ENCODE measurements around the gene TBX21. TPM values are rescaled to one million over a fixed set of nuclear protein-coding genes. Genes with fewer than 3 reads are reported as not detected.

The TBX21 gene
- total RNA-seq, 2 experiments from 2014 or later: 57.7 to 58.2 TPM

- peak overlapping the region; percentile 90 for H3K27ac Mint-ChIP-seq
- no peaks in the 10 kb centered on the region for H3K9me3 Mint-ChIP-seq
- DNase-seq: peak; percentile 12
- intact Hi-C loops (cut with micrococcal nuclease): no loop called here
- H3K36me3 Mint-ChIP-seq: peaks cover 1% of the 10 kb centered on the region
- CTCF ChIA-PET: interaction anchor here (0.7 to 1.2 kb wide), 7 partner anchors 28 to 600 kb away, joined by 3 to 5 read pairs (median 4); partner anchors contain the start of genes LRRC46, MRPL10 and TBX21
- no peaks in the 10 kb centered on the region for H3K27me3 Mint-ChIP-seq
- H3K4me1 Mint-ChIP-seq (ENCODE audit: low read depth): peaks cover 45% of the 10 kb centered on the region
- peak overlapping the region; percentile 83 for H3K4me3 Mint-ChIP-seq
- POLR2A ChIA-PET: interaction anchor here (0.6 to 1.7 kb wide), 7 partner anchors 11 to 117 kb away, joined by 3 to 9 read pairs (median 4); partner anchors contain the start of gene TBX21
Observed at GRCh38 chr17:47692895-47693730, 39.9 kb upstream of the TBX21 start.

GRCh38 chr17:47693731-47694580 is 39.1 kb upstream of the TBX21 start, which contains the start of gene TBKBP1:
Gene TBKBP1 (plus strand): TSS chr17:47694161. CDS start chr17:47696113, 1,952 bp downstream.
- Mint-ChIP-seq H3K27ac (peak within 1 kb of the TSS; percentile 90), H3K4me3 (peak within 1 kb of the TSS; percentile 83), H3K27me3 (no peaks in the 10 kb centered on the region), H3K36me3 (peaks cover 4% of the 10 kb centered on the region), H3K9me3 (no peaks in the 10 kb centered on the region), H3K4me1 (ENCODE audit: low read depth) (peaks cover 50% of the 10 kb centered on the region)
- peak; percentile 63 for DNase-seq
- ChIA-PET POLR2A (interaction anchor here (0.7 to 1.8 kb wide), 7 partner anchors 10 to 116 kb away, joined by 3 to 9 read pairs (median 4); partner anchors contain the start of gene TBX21), CTCF (interaction anchor here (0.7 to 1.7 kb wide), 5 partner anchors 24 to 601 kb away, joined by 3 to 6 read pairs (median 3); partner anchors contain the start of gene TBX21)
- intact Hi-C loops (cut with micrococcal nuclease): loop anchor here (1.0 to 2.0 kb wide), 2 partner anchors 27 to 45 kb away; partner anchors contain the start of gene KPNB1

GRCh38 chr17:47694581-47695428 is 38.2 kb upstream of the TBX21 start:
- peak; percentile 68 for DNase-seq
- Mint-ChIP-seq H3K4me3 (peak overlapping the region; percentile 70), H3K27me3 (no peaks in the 10 kb centered on the region), H3K27ac (peak overlapping the region; percentile 77), H3K4me1 (ENCODE audit: low read depth) (peaks cover 57% of the 10 kb centered on the region), H3K9me3 (no peaks in the 10 kb centered on the region), H3K36me3 (peaks cover 7% of the 10 kb centered on the region)
- CTCF ChIA-PET: interaction anchor here (0.8 to 1.7 kb wide), 4 partner anchors 23 to 95 kb away, joined by 3 to 6 read pairs (median 3); partner anchors contain the start of gene TBX21
- POLR2A ChIA-PET: interaction anchor here (1.0 to 1.8 kb wide), 5 partner anchors 9 to 115 kb away, joined by 4 to 9 read pairs (median 4); partner anchors contain the start of gene TBX21
- intact Hi-C loops (cut with micrococcal nuclease): loop anchor here (1.0 to 5.0 kb wide), 4 partner anchors 26 to 107 kb away; partner anchors contain the start of gene KPNB1

- intact Hi-C loops (cut with micrococcal nuclease): loop anchor here (2.0 to 5.0 kb wide), 3 partner anchors 33 to 107 kb away; partner anchors contain the start of gene KPNB1
- no peaks in the 10 kb centered on the region for H3K27me3 Mint-ChIP-seq
- H3K4me1 Mint-ChIP-seq (ENCODE audit: low read depth): peaks cover 54% of the 10 kb centered on the region
- peak overlapping the region; percentile 77 for H3K27ac Mint-ChIP-seq
- ChIA-PET CTCF (interaction anchor here (1.7 to 6.8 kb wide), 4 partner anchors 11 to 40 kb away, joined by 6 to 175 read pairs (median 15); partner anchors contain the start of gene TBX21), POLR2A (interaction anchor here (1.0 to 1.8 kb wide), 6 partner anchors 8 to 40 kb away, joined by 3 to 9 read pairs (median 5); partner anchors contain the start of gene TBX21)
- H3K4me3 Mint-ChIP-seq: peak overlapping the region; percentile 70
- peaks cover 7% of the 10 kb centered on the region for H3K36me3 Mint-ChIP-seq
- no peak for DNase-seq
- no peaks in the 10 kb centered on the region for H3K9me3 Mint-ChIP-seq
Observed at GRCh38 chr17:47695429-47696376, 37.3 kb upstream of the TBX21 start.

- no peaks in the 10 kb centered on the region for H3K27me3 Mint-ChIP-seq
- peak overlapping the region; percentile 25 for H3K4me3 Mint-ChIP-seq
- H3K36me3 Mint-ChIP-seq: peaks cover 7% of the 10 kb centered on the region
- POLR2A ChIA-PET: interaction anchor here (0.7 to 1.8 kb wide), 5 partner anchors 9 to 43 kb away, joined by 3 to 7 read pairs (median 3); partner anchors contain the start of gene TBX21
- H3K4me1 Mint-ChIP-seq (ENCODE audit: low read depth): peaks cover 58% of the 10 kb centered on the region
- intact Hi-C loops (cut with micrococcal nuclease): loop anchor here (5.0 kb wide), 2 partner anchors 35 to 105 kb away; no protein-coding TSS in a partner anchor
- CTCF ChIA-PET: interaction anchor here (0.9 to 6.8 kb wide), 17 partner anchors 9 to 105 kb away, joined by 3 to 175 read pairs (median 7); partner anchors contain the start of gene TBX21
- H3K9me3 Mint-ChIP-seq: no peaks in the 10 kb centered on the region
- H3K27ac Mint-ChIP-seq: peak overlapping the region; percentile 18
- DNase-seq: peak; percentile 11
Observed at GRCh38 chr17:47696717-47697642, 36.1 kb upstream of the TBX21 start.

- ChIA-PET CTCF (interaction anchor here (0.6 to 6.8 kb wide), 21 partner anchors 9 to 104 kb away, joined by 3 to 175 read pairs (median 7); partner anchors contain the start of gene TBX21), POLR2A (interaction anchor here (1.1 to 11.0 kb wide), 3 partner anchors 8 to 44 kb away, joined by 3 to 111 read pairs (median 6); no protein-coding TSS in a partner anchor)
- DNase-seq: peak; percentile 6
- peaks cover 56% of the 10 kb centered on the region for H3K4me1 Mint-ChIP-seq (ENCODE audit: low read depth)
- H3K27me3 Mint-ChIP-seq: no peaks in the 10 kb centered on the region
- intact Hi-C loops (cut with micrococcal nuclease): loop anchor here (5.0 kb wide), 2 partner anchors 36 to 104 kb away; no protein-coding TSS in a partner anchor
- H3K27ac Mint-ChIP-seq: peak overlapping the region; percentile 50
- H3K4me3 Mint-ChIP-seq: no peak overlapping the region
- H3K36me3 Mint-ChIP-seq: peaks cover 7% of the 10 kb centered on the region
- no peaks in the 10 kb centered on the region for H3K9me3 Mint-ChIP-seq
Observed at GRCh38 chr17:47697906-47698711, 34.9 kb upstream of the TBX21 start.

GRCh38 chr17:47698749-47699535 is 34.1 kb upstream of the TBX21 start:
- peak; percentile 92 for DNase-seq
- intact Hi-C loops (cut with micrococcal nuclease): loop anchor here (1.0 to 5.0 kb wide), 3 partner anchors 34 to 103 kb away; partner anchors contain the start of gene TBX21
- ChIA-PET POLR2A (interaction anchor here (0.5 to 11.0 kb wide), 8 partner anchors 18 to 47 kb away, joined by 3 to 111 read pairs (median 4); partner anchors contain the start of gene TBX21), CTCF (interaction anchor here (0.7 to 6.8 kb wide), 27 partner anchors 8 to 132 kb away, joined by 3 to 175 read pairs (median 7); partner anchors contain the start of genes KPNB1, LRRC46, MRPL10 and TBX21)
- H3K4me3 Mint-ChIP-seq: no peak overlapping the region
- peak overlapping the region; percentile 65 for H3K27ac Mint-ChIP-seq
- no peaks in the 10 kb centered on the region for H3K9me3 Mint-ChIP-seq
- H3K4me1 Mint-ChIP-seq (ENCODE audit: low read depth): peaks cover 60% of the 10 kb centered on the region
- H3K36me3 Mint-ChIP-seq: peaks cover 14% of the 10 kb centered on the region
- no peaks in the 10 kb centered on the region for H3K27me3 Mint-ChIP-seq

Measured in activated CD4-positive, alpha-beta memory T cell treated with anti-CD3 and anti-CD28 coated beads for 36 hours (primary cell).